Glomerular visceral epithelial cell (primary cell): Measurements from ENCODE around the gene WSCD2.

Experiments
- DNase-seq: peaks from one replicate; pipeline ENCODE4 v3.0.0-alpha.2; 2016; ENCODE audit errors: extremely low spot score

The WSCD2 gene

DNA sequence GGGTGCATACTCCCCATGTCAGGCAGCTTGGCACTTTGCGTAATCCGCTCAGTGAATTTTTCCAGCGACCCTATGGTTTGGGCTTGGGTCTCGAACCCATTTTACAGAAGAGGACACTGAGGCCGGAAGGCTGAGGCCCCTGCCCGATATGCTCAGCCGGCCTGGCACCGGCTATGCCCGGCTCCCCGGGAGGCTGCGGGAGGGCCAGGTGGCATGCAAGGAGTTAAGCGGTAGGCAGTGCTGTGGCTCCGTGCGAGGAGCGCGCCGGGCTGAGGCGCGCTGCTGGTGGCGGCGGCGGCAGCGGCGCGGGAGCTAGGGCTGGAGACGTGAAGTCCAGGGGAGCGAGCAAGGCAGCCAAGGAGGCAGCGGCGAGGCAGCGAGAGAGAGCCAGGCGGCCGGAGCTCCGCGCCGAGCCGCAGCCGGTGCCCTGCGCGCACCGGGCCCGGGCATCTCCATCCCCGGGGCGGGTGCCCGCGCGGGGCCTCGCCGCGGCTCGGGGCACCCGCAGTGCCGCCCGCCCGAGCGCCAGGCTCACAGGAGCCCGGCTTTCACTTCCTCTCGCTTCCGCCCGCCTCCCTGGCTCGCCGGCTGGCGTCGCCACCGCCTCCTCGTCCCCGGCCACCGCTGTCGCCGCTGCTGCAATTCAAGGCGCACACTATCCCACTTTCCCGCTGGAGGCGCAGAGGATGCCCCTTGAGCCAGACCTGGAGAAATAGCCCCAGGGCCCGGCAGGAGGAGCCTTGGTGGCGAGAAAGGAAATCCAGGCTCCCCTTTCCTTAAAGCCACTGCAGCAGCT is at the start of gene WSCD2:
TSS of gene WSCD2 (plus strand) at position 272 of the 796 bp plus-strand sequence. CDS start 66,545 bp downstream, outside the sequence.
- DNase-seq, result peak; percentile 23

DNA sequence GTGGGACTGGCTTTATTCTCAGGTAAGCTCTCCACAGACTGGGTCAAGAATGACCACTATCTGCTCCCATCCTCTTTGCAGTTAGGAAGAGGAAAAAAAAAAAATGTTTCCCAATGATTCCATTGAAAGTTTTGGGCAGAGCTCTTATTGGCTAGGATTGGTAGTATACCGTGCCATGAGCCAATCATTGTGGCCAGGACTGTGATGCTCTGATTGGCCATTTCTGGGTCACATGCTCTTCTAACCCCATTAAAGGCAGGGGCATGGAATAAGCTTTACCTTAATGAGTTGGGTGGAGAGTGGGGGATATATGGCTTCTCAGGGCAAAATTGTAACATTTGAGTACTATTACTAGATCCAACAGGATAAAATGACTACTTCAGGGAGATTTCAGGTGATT is 49.4 kb upstream of the WSCD2 start:
- DNase-seq, result no peak

DNA sequence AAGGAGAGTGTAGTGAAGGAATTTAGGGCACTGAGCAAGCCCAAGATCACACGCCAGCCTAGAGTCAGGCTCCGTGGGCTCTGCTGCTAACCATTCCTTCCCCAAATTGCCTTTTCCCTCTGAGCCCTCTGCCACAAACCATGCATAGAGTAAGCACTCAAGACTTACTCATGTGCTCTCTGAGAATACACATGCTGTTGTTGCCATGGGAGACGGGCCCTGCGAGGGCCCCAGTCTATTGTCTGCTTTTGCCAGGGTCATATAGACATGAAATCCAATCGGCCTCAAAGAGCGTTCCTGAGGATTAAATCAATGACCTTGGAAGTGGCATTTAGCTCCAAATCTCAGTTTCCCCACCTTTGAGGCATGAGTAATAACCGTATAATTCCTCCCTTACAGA is 48.7 kb upstream of the WSCD2 start:
- no peak for DNase-seq

- no peak for DNase-seq
Observed at GRCh38 chr12:108082485-108082884, 46.6 kb upstream of the WSCD2 start.

- no peak for DNase-seq
Observed at GRCh38 chr12:108087900-108088299, 41.2 kb upstream of the WSCD2 start.

- no peak for DNase-seq
Observed at GRCh38 chr12:108090107-108090899, 38.8 kb upstream of the WSCD2 start.

GRCh38 chr12:108090932-108091678 is 38.0 kb upstream of the WSCD2 start:
- DNase-seq, result no peak

DNA sequence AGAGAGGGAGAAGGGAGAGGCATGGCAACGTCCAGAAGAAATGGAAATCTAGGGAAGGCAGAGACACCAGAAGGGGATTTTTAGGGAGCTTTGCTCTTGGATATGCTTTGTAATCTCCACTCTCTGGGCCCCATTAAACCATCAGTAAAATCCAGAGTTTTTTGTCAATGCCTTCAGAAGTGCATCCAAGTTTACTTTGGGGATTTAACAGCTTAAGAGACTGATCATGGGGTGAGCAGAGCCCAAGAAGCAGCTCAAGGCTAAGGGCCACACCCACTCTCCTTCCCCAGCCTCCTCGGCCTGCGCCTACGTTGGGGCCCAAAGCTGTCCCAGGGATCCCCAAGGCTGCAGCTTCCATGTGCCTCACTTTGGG is 37.4 kb upstream of the WSCD2 start:
- DNase-seq, result no peak

GRCh38 chr12:108093209-108093608 is 35.9 kb upstream of the WSCD2 start:
- DNase-seq, result no peak

DNA sequence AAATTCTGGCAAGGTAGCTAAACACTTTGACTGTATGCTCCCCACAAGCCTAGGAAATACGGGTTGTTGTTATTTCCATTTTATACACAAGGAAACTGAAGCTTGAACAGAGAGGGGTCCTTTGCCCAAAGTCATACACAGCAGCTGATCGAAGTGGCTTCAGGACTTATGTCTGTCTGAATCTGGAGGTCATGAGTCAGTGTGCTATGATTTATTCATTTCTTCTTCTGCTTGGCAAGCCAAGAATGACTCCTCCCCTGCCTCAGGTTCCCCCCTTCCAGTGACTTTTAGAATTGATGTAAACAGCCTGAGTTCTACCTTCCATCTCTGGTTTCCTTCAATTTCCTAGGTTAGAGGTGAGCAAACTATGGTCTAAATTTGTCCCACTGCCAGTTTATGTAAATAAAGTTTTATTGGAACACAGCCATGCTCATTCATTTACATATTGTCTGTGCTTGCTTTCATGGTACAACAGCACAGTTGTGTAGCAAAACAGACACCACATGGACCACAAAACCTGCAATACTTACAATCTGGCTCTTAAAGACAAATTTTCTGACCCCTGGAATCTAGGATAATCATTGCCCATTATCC is 34.9 kb upstream of the WSCD2 start:
- no peak for DNase-seq

DNA sequence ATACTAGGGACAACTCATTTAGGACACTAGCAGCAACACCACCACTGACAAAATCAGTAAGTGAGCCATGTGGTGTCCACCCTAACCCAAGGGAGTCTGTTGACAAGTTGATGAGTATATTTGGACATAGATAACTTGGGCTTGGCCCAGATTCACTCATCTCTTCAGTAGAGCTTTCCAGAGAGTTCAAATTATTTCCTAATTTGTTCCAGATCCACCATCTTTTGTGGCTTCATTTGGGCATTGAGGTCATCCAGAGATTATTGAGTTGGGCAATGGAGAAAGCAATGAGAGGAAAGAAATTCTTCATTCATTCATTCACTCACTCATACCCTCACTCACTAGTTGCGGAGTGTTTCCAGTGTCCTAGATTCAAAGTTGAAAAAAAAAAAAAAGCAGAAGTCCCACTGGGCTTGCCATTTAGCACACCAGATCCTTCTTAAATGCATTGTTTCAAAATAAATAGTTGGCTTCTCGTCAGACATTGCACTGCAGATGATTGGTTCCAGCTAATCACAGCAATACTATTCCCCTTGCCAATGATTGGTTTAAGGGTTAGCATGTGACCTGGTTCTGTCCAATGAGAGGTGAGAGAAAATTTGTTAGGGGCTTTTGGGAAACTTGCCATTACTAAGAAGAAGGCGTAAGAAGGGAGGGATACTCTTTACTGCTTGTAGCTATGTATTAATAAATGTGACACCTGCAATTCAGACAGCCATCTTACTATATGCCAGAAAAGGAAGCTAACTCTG is 31.8 kb upstream of the WSCD2 start:
- DNase-seq, result no peak

DNA sequence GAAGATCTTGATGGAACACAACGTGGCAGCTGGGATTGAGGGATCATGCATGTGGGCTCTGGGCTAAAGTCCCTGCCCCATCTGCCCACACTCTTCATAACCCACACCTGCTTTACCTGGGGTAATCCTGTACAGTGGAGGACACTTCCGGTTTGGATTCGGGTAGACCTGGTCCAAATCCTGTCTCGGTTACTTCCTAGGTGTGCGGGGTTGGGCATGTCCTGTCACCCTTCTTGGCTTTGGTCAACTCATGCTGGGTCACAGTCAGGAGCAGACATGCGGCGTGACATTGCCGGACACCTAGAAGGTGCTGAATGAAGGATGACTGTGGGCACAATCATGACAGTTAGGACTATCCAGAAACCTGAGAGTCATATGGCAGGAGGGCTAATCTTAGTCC is 30.7 kb upstream of the WSCD2 start:
- no peak for DNase-seq

DNA sequence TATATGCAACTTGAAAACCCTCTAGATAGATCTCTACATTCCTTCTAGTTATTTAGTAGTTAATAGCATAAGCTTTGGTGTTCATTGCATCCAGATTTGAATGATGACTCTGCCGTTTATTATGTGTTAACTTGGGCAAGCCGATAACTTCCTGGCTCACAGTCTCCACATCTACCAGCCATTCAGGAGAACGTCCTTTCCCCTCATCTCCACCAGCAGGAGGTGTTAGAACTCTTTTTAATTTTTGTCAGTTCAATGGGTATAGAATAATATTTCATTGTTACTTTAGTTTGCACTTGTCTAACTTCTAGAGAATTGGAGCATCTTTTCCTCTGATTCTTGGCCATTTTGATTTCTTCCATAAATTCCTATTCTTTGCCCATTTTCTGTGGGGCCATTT is 30.0 kb upstream of the WSCD2 start:
- DNase-seq, result no peak

GRCh38 chr12:108099778-108100489 is 29.2 kb upstream of the WSCD2 start:
- no peak for DNase-seq

GRCh38 chr12:108101605-108102175 is 27.4 kb upstream of the WSCD2 start:
- no peak for DNase-seq

DNA sequence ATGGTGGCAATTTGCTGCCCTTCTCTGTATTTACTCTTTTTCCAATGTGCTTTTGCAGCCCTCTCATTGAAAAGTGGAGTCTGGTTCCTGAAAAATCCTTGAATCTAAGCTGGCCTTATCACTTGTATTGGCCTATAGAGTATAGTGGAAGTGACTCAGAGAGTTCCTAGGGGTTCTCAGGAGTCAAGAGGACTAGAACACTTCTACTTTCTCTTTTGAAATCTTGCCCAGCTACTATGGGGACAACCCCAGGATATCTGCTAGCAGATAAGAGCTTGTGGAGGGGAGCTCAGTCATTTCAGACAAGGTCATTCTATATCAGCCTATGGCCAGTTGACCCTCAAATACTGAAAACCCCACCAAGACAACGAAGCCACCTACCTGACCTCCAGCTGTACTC is 26.7 kb upstream of the WSCD2 start:
- DNase-seq, result no peak

GRCh38 chr12:108103087-108103486 is 26.0 kb upstream of the WSCD2 start:
- no peak for DNase-seq

DNA sequence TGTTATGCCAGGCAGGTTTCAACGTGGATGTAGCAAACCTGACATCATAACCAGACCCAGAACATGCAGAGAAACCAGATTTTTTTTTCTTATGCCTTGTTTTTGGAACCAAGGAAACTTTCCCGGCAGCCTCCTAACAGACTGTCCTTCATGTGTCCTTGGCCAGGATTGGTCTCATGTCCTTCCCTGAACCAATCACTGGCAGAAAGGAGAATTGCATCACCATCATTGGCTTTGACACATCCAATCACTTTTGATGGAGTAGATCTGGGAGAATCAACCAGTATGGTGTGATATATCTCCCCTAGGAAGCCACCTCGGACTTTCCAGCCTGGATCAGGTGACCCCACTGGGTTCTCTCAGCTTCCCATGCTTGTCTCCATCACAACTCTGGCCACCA is 25.6 kb upstream of the WSCD2 start:
- DNase-seq, result no peak

DNA sequence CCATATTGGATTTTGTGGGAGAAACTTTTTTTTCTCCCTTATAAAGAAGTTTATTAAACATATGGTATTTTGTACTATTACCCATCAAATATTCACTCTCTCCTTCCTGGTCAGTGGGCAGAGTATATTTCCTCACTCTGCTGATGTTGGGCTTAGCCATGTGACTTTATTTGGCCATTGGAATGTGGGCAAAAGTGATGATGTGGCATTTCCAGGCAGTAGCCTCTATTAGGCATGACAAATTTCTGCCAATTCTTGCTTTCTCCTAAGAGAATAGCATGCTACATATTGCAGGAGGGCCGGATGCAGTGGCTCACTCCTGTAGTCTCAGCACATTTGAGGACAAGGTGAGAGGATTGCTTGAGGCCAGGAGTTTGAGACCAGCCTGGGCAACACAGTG is 24.4 kb upstream of the WSCD2 start:
- no peak for DNase-seq

DNA sequence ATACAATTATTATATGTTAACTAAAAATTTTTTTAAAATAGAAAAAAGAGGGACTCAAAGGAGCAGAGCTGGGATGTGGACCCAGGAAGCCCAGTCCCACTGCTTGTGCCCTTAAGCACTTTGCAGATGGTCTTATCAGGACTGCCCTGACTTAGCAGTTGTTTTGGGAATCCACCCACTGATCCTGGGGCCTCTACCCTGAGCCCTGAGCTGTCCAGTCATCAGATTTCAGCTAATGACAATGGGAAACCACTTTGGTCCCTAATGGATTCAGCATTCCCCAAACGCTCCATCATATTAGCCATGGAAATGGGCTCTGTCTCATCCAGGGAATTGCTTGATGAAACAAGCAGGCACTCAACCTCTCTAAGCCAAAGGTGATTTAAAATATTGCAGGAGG is 22.5 kb upstream of the WSCD2 start:
- no peak for DNase-seq
